NK-92 treated with Interleukin-12 subunit alpha and Interleukin-12 subunit beta, amount 100 ng/mL, for 24 hours (cell line): ENCODE data around the gene MPO.

Experiments
- DNase-seq: peaks from one replicate; lab custom pipeline; 2025; lab: John Stamatoyannopoulos, UW

MPO gene

GRCh38 chr17:58232707-58233156 lies 48.0 kb downstream of the MPO start:
- DNase-seq, result no peak

- DNase-seq, result no peak
Observed at GRCh38 chr17:58231641-58232040, 49.1 kb downstream of the MPO start.

GRCh38 chr17:58229881-58230280 lies 50.9 kb downstream of the MPO start:
- no peak for DNase-seq

GRCh38 chr17:58229384-58229783 lies 51.4 kb downstream of the MPO start:
- DNase-seq, result no peak

- no peak for DNase-seq
Observed at GRCh38 chr17:58228679-58229078, 52.1 kb downstream of the MPO start.

GRCh38 chr17:58227733-58228132 lies 53.0 kb downstream of the MPO start:
- DNase-seq, result no peak

GRCh38 chr17:58224315-58224714 lies 56.4 kb downstream of the MPO start:
- no peak for DNase-seq
